ENCODE data around the gene TXNL4A. TPM values are rescaled to one million over a fixed set of nuclear protein-coding genes. Genes with fewer than 3 reads are reported as not detected.

TXNL4A gene
- total and polyA plus RNA-seq, 12 donors: 63.3 to 144 (median 91.6) TPM

- Histone ChIP-seq H3K9me3 (peaks cover 0 to 16% (median 12%) of the 10 kb centered on the region in 11 donors), H3K27ac (no peak overlapping the region), H3K27me3 (no peaks in the 10 kb centered on the region), H3K4me1 (peaks cover 0 to 16% (median 11%) of the 10 kb centered on the region in 9 donors), H3K36me3 (peaks cover 0 to 56% (median 13%) of the 10 kb centered on the region in 9 donors), H3K4me3 (no peak overlapping the region)
- peak; percentile 38 to 80 (median 69) for ATAC-seq
- DNase-seq: no peak
- WGBS, 2 donors: 58 to 68% methylated on average over 25 of the region's 25 CpGs
- TF ChIP-seq, protein P1, sequence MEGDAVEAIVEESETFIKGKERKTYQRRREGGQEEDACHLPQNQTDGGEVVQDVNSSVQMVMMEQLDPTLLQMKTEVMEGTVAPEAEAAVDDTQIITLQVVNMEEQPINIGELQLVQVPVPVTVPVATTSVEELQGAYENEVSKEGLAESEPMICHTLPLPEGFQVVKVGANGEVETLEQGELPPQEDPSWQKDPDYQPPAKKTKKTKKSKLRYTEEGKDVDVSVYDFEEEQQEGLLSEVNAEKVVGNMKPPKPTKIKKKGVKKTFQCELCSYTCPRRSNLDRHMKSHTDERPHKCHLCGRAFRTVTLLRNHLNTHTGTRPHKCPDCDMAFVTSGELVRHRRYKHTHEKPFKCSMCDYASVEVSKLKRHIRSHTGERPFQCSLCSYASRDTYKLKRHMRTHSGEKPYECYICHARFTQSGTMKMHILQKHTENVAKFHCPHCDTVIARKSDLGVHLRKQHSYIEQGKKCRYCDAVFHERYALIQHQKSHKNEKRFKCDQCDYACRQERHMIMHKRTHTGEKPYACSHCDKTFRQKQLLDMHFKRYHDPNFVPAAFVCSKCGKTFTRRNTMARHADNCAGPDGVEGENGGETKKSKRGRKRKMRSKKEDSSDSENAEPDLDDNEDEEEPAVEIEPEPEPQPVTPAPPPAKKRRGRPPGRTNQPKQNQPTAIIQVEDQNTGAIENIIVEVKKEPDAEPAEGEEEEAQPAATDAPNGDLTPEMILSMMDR (IDR thresholded peaks at IDR 0.05): peak in 1 of 9 donors; percentile 17
- intact Hi-C loops (cut with DNase I): no loop called here
These were observed 63.3 kb downstream of the TXNL4A start for GRCh38 chr18:79924814-79925731.

GRCh38 chr18:79923896-79924585 is 64.3 kb downstream of the TXNL4A start:
- Histone ChIP-seq H3K27ac (no peak overlapping the region), H3K4me1 (peaks cover 0 to 16% (median 11%) of the 10 kb centered on the region in 9 donors), H3K27me3 (no peaks in the 10 kb centered on the region), H3K36me3 (peaks cover 0 to 48% (median 5%) of the 10 kb centered on the region in 9 donors), H3K9me3 (peaks cover 0 to 6% (median 2%) of the 10 kb centered on the region in 11 donors), H3K4me3 (no peak overlapping the region)
- 96 to 97% methylated on average over 26 of the region's 26 CpGs for WGBS, 2 donors
- ATAC-seq (no peak), DNase-seq (no peak)
- intact Hi-C loops (cut with DNase I): no loop called here
- TF ChIP-seq, protein P1 (IDR thresholded peaks at IDR 0.05): no peak

- 79 to 86% methylated on average over 17 of the region's 17 CpGs for WGBS, 2 donors
- intact Hi-C loops (cut with DNase I): no loop called here
- Histone ChIP-seq H3K36me3 (peaks cover 0 to 48% (median 10%) of the 10 kb centered on the region in 9 donors), H3K4me3 (no peak overlapping the region), H3K4me1 (peaks cover 0 to 16% (median 11%) of the 10 kb centered on the region in 9 donors), H3K27ac (no peak overlapping the region), H3K9me3 (no peaks in the 10 kb centered on the region), H3K27me3 (no peaks in the 10 kb centered on the region)
- ATAC-seq: no peak
- DNase-seq: no peak
- TF ChIP-seq, protein P1 (IDR thresholded peaks at IDR 0.05): no peak
These were observed 65.4 kb downstream of the TXNL4A start for GRCh38 chr18:79922971-79923411.

Data from heart right ventricle (tissue), 16 donors.